Measurements from ENCODE around the gene MYPOP.
A peak's percentile ranks its signal among the peaks of the same experiment; 100 is the strongest.

Gene MYPOP

GRCh38 chr19:45862564-45863334, 39.7 kb downstream of the MYPOP start, which contains the start of gene SYMPK:
Gene SYMPK (minus strand): TSS chr19:45863147. CDS start chr19:45854495, 8,652 bp downstream.
- DNase-seq: peak; percentile 100

- no peak for DNase-seq
Observed at GRCh38 chr19:45862271-45862563, 40.2 kb downstream of the MYPOP start.

GRCh38 chr19:45860359-45861259, 41.8 kb downstream of the MYPOP start:
- no peak for DNase-seq

DNA sequence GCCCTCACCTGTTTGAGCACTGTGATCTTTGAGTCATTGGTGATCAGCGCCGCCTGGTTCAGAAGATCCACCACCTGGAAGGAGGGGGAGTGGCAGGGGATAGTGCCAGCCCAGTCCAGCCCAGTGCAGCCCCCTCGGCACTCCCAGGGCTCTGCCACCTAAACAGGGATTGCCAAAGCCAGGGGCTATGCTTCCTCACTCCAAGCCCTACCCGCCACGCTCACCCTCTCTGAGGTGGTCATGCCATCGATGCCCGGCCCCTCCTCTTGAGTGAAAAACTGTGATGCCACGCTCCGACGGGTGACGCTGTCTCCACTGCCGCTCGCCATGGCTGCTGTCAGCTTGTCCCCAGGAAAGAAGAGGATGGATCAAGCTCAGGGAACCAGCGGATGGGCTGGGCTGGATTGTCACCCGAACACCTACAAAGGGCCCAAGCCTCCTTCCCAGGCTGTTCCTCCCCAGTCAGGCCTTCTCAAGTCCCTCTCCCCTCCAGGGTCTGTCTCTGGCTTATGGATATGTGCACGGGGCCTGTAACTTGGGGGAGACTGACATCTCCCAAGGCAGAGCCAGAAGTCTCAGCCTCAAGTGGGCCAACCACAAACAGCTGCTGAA, 48.1 kb downstream of the MYPOP start:
- no peak for DNase-seq

DNA sequence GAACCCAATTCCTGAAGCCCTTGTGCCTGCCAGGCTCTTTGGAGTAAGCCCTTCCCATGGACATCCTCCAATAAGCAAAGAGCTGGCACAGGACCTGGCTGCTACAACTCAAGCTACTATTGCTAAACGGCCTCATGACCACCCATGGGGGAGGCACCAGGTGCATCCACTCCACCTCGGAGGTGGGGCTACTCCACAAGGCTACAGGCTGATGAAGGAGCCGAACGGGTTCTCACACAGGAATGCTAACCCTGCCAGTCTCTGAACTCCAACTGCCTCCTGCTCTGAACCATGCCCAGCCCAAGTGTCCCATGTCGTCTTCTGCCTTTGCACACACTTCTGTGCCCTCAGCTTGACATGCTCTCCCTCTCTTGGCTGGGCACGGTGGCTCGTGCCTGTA, 49.4 kb downstream of the MYPOP start:
- DNase-seq: no peak

DNA sequence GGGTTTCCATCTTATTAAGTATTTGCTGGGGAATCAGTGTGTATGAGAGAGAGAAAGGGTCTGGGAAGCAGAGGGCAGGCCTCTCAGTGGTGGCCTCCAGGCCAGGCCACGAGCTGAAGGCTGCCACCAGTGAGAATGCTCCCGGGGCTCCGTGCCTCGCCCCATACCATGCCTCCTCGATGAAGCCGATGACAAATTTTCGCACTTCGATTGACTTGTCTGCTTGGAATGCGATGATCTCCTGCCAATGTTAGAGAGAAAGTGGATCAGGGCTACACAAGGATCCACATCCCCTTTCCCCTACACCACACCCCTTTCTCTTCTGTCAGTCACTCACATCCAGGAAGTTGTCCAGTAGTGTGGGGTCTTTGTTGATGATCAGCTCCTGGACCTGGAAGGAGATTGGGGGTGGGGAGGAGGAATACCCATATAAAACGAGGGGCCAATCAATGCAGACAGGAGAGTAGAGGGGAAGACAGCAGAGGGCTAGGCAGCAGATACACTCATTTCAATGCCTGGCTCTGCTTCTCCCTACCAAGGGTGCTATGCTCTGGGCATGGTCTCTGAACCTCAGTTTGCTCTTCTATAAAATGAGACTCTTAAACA, 50.2 kb downstream of the MYPOP start:
- DNase-seq: no peak

- peak; percentile 40 for DNase-seq
Observed at GRCh38 chr19:45848922-45849321, 53.5 kb downstream of the MYPOP start.

DNA sequence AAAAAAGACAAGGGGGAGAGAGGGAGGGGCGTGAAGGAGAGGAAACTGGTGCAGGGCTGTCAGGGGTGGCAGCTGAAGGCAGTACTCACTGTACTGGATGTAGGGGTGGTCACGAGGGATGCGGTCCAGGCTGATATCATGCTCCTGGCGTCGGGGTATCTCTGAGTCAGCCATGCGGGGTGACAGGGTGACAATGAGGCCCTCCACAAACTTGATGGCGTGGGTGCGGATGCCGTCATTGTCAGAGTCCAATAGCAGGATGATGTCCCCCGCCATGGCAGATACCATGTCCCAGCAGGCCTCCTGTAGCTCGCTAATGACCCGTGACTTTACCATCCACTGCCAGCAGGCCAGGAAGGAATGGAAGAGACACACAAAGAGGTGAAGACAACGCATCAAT, 54.8 kb downstream of the MYPOP start:
- no peak for DNase-seq

GRCh38 chr19:45842198-45842597, 60.2 kb downstream of the MYPOP start:
- DNase-seq: peak; percentile 44

Data from islet precursor cell (in vitro differentiated cells).